Activated naive CD4-positive, alpha-beta T cell treated with anti-CD3 and anti-CD28 coated beads, Interleukin-2, amount 50 U/mL, for 16 hours (primary cell): ENCODE measurements around the gene USP47.

Source experiments
- DNase-seq: peaks from one replicate; pipeline ENCODE4 v3.0.0-alpha.2; 2020

Gene USP47

DNA sequence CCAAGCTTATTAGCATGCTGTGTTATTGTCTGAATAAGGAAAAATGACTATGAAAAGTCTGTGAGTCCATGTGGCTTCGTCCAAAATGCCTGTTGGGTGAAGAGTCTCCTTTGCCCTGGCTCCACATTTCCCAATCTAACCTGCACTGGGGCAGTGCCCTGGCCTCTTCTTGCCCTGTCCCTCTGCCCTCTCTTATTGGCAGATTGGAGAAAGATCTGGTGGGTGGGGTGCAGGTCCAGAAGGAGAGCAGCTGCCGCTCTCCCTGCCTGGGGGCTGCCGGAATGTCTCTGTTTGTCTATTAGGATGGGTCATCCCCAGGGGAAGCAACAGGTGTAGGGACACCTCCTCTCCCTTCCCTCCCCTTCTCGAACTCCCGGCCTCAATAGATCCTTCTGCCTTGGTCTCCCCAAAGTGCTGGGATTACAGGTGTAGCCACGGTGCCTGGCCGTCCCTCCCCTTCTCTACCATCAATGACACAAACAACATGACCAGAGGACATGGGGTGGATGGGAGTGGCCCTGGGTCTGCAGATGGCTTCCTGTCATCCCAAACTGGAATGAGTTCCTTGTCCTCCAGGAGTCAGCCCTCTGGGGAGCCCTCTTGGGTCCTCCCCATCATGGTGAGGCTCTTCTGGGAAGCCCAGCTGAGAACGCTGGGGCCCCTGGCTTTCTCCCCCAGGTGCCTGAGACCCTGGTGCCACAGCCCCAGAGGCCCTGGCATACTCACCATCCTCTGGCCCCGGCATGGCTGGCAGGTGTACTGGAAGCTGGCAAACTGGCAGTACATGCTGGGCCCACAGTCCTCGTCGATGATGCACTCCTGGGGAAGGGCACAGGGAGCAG is 126.1 kb downstream of the USP47 start:
- no peak for DNase-seq

DNA sequence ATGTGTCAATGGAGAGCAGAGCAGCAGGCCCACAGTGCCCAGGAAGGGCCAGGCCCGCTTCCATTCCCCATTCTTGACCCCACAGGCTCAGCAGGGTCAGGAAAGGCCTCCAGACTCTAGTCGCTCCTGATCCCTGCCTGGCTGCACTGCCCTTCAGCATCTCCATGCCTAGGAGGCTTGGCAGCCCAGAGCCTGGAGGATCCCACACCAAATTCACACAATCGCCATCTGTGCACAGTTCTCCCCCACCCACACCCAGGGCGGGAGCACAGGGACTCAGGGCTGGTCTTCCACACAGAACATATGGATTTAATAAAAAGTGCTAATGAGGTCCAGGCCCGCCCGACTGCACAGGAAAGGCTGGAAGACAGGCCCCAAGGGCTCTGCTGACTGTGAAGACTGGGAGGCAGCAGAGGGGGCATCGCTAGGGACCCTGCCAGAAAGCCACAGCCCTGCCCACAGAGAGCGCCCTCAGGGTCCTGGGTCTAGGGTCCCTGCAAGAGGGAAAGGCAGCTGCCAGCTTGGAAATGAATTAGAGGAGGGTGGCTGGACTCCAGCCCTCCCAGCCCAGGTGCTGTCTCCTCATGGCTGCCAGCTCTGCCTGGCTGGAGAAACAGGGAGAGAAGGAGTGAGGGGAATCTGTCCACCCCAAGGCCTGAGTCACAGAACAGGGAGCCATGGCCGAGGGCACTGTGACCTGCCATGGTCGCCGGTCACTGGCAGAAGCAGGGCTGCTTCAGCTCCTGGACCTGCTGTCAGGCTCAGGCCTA is 126.9 kb downstream of the USP47 start:
- DNase-seq: no peak

- no peak for DNase-seq
These were observed 127.8 kb downstream of the USP47 start for GRCh38 chr11:11969380-11970215.

DNA sequence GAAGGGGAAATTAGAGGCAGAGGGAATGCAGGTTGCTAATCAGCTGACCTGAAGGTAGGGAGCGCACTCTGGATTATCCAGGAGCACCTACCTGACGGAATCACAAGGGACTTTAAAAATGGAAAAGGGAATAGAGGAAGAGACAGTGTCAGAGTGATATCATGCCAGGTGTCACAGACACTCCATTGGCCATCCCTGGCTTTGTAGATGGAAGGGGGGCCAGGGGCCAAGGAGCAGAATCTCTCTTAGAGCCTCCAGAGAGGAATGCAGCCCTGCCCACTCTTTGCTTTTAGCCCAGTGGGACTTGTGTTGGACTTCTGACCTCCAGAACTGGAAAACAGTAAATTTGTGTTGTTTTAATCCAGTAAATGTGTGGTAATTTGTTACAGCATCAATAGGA is 128.8 kb downstream of the USP47 start:
- DNase-seq: no peak

DNA sequence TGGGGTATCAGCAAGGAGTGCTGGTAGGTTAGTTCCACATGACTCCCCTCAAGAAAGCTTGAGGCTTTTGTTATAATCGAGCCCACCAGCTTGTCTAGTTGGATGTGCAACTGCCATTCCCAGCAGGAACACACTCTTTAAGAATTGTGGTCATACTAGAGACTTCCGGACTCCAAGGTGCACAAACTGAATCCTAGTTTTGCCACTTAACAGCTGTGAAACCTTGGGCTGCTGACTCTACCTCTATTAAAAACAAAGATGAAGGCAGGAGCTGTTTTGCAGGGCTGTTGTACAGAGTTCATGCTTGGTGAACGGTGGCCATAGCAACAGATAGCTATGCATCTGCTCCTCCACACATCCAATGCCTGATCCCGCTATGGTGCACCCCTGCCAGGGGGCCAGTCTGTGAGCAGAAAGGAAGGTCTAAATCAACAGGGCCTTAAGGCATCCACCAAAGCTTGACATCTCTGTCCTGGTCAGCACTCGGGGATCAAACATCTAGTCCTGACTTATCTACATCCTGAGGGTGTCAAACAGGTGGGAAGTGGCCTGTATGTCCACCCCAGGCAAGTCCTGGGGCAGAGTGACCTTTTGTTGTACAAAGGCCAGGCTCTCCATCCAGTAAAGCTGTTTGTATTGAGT is 130.3 kb downstream of the USP47 start:
- DNase-seq: no peak

DNA sequence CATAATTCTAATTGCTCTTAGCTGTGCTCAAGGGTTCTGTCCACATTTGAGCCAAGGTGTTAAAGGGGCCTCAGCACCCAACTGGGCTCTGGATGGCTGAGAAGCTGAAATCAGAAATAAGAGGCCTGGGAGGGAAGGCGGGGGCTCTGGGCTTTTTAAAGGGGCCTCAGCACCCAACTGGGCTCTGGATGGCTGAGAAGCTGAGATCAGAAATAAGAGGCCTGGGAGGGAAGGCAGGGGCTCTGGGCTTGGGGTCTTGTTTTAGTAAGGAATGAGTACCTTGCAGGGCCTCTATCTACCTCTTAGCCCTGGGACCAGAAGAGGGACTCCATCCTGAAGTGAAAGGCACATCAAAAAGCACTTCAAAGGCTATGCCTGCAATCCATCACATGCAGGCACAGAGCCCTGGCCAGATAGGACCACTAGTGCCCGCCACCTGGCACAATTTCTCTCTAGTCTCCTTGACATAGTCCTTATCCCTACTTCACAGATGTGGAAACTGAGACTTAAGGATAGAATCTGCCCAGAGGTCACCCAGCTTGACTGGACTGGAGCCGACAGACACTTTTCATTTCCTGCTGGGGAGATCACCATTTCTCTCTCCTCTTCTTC is 131.1 kb downstream of the USP47 start:
- no peak for DNase-seq

- no peak for DNase-seq
These were observed 131.6 kb downstream of the USP47 start for GRCh38 chr11:11973361-11973800.

- no peak for DNase-seq
These were observed 132.1 kb downstream of the USP47 start for GRCh38 chr11:11973866-11974265.

- no peak for DNase-seq
These were observed 133.7 kb downstream of the USP47 start for GRCh38 chr11:11975201-11976092.

DNA sequence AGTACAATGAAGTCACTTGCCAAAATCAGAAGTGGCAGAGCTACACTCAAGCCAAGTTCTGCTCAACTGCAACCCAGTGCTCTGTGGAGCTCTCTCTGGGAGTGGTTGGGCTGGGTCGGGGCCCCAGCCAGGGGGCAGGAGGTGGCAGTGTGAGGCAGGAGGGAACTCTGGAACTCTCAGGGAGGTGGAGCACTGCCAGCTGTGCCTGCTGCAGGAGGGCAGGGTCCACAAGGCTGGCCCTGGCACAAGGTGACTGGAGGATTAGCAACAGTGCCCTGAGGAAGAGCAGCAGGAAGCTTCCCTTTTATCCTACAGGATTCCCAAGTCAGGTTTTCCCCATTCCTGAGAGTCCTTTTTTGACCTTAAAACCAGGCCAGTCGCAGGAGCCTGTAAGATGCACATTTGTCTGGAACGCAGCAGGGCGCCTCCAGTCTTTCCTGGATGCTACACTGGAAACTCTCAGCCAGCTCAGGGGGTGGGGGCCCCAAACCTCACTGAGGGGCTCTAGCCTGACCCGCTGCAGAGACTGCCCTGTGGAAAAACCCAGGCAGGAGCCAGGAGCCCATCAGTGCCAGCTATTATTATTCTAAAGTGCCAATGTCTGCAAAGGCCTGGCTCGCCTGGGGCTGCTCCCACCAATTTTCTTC is 134.8 kb downstream of the USP47 start:
- DNase-seq: no peak

- no peak for DNase-seq
These were observed 135.6 kb downstream of the USP47 start for GRCh38 chr11:11977206-11977938.

GRCh38 chr11:11978098-11978637 is 136.4 kb downstream of the USP47 start:
- no peak for DNase-seq

DNA sequence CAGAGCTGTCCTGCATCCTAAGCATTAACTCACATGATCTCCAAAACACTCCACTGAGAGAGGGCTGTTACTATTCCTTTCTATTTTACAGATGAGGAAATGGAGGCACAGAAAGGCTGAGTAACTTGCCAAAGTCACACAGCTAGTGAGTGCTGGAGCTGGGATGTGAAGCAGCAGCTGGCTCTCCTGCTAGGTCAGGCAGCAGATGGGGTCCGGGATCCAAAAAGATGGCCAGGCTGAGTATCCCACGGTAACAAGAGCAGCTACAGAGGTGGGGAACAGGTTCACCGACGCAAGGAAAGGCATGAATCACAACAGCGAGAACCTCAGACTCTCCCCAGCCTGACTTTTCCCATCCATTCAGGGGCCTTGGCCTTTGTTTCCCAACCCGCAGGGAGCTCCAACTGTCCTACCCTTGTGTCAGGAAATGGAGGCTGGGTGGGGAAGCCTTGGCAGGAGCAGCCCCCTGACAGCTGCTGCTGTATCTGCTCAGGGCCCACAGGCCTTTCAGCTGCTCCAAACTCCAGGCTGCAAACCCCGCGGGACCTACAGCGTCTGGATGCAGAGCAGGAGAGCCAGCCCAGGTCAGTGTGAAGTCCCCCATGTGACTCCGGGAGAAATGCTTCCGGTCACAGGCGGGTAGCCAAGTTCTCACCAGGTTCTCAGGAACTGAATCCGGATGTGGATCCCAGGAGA is 137.2 kb downstream of the USP47 start:
- DNase-seq: no peak

DNA sequence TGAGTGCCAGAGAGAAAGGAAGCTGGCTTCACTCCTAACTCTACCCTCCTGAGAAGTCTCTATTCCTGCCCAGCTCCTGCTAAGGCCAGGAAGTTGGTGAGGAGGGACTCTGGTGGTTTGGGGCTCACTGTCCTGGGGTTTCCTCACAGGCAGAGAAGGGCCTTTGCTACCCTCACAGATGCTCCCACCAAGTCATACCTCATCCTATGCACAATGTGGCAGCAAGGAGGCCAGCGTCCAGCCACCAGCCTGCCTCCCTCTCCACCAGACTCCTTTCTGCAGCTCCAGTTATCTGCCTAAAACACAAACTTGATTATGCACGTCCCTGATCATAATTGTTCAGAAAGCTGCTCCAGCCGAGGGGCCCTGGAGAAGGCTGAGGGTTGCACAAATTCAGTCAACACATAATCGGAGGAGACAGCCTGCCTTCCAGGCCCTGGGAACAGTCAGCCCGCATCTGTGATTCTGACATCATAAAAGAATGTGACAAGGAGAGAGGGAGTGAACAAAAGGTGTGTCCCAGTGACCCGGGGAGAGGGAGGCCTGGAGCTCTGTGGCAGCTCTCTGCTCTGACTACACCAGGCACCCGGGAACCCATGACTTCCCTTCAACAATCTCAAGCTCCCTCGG is 137.8 kb downstream of the USP47 start:
- no peak for DNase-seq

DNA sequence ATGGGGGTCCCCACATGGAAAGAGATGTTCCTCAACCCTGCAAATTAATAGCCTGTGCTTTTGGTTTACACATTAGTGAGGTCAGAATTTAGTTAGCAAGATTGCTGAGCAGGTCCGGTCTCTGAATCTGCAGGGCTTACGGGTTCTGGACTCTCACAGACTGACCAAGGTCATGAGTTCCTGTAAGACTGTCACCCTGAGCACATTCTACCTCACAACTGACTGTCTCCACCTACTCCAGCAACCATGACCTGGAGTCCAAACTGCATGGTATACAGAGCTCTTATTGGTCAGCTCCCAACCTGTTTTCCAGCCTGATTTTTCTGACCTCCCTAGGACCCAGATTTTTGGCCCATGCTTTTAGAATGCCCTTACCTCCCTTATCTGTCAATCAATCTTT is 138.4 kb downstream of the USP47 start:
- no peak for DNase-seq

DNA sequence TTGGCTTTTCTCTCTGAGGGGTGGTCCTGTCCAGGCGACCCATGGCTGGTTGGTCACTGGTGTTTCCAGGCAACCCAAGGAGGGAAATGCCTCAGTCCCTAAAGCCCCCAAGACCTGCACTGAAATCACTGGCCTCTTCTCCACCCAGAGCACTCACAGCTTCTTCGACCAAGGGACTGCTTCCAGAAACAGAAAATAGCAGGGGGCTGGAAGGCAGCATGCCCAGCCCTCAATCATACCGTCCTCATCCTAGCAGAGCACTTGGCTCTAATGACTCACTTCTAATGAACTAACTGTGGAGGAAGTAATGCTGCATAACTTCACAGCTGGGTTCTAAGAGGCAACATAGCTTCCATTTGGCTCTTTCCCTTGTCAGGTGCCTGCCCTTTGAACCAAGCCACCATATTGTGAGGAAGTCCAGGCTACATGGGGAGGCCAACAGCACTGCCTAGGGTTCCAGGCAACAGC is 139.1 kb downstream of the USP47 start:
- DNase-seq: no peak

DNA sequence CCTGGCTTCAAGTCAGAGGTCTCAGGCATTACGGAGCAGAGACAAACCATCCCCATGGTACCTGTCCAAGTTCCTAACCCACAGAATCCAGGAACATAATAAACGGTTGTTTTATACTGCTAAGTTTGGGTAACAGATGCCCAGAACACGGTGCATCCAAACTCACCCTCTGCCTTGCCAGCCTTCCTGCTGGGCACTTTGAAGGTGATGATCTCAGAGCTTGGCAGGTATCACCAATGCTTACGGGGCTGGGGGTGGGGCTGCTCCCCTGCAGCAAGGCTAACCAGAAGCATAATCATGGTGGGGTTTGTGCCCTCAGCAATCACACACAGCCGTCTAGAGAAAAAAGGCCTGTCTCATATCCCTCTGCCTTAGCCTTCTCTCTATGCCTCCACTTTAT is 139.6 kb downstream of the USP47 start:
- DNase-seq: no peak

DNA sequence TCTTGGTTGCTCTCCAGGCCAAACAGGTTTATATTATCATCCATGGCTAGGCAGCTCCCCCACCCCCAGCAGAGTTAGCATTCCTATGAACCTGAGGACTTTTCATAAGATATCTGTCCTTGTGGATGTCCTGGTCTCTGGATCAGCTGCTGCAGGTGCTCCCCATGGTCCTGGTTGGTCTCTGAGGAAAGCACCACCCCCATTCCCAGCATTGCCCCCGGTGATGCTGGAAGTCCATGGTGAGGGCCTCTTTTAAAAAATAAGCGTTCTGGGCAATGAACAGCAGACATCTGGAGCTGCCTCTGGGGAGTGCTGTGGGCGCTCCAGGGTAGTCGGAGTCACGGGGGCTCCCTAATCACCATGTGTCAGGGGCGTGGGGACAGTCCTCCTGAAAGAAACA is 140.1 kb downstream of the USP47 start:
- DNase-seq: no peak
